ENCODE data around the gene SIVA1.

The SIVA1 gene

DNA sequence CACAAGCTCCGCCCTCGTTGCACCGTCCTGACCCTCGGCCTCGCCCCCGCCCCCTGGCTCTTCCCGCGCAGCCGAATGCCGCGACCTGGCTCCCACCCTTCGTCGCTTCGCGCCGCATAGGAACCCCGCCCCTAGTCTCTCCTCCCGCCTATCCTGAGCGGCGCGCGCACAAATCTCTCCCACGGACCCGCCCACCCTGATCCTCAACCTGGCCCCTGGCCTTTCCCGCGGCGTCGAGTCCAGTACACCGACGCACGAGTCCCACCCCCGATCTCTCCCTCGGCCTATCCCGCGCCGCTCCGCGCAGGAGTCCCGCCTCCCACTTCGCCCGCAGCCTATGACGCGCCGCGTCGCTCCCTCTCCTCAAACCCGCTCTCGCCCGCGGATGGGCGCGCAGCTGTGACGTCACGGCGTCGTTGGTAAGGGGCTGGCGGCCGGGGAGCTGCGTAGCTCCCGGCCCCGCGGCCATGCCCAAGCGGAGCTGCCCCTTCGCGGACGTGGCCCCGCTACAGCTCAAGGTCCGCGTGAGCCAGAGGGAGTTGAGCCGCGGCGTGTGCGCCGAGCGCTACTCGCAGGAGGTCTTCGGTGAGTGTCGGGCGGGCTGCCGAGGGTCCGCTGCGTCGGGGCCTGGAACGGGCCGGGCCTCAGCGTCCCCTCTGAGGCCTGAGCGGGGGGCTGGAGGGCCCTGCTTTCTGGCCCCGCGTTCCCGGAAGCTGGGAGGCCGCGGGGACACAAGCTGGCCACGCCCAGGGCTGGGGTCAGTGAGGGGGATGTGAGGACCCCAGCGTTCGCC, at the start of gene SIVA1:
Gene SIVA1, plus strand, starts transcription at position 413 of the 793 bp plus-strand sequence. Its CDS starts 55 bp downstream, at position 468.
- peak; percentile 99 to 100 for DNase-seq (ENCODE audit: low read depth in 2 of 2)

DNA sequence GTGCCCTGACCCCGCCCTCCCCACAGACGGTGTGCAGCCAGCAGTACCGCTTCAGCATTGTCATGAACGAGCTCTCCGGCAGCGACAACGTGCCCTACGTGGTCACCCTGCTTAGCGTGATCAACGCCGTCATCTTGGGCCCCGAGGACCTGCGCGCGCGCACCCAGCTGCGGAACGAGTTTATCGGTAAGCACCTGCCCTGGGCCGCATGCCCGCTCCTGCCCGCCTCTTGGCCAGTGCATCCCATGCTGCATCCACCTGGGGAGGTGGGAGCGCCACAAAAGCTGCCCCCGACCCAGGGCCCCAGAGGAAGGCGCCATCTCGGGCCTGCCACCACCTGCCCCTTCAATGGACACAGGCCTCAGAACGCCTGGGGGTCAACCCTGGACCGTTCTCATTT, 49.7 kb upstream of the SIVA1 start:
- no peak for DNase-seq (ENCODE audit: low read depth in 2 of 2)

- DNase-seq (ENCODE audit: low read depth in 2 of 2) = no peak
These were observed 48.7 kb upstream of the SIVA1 start for GRCh38 chr14:104704252-104704651.

GRCh38 chr14:104705340-104706047, 47.5 kb upstream of the SIVA1 start:
- DNase-seq (ENCODE audit: low read depth in 2 of 2) = no peak

- no peak for DNase-seq (ENCODE audit: low read depth in 2 of 2)
These were observed 46.0 kb upstream of the SIVA1 start for GRCh38 chr14:104706733-104707607.

DNA sequence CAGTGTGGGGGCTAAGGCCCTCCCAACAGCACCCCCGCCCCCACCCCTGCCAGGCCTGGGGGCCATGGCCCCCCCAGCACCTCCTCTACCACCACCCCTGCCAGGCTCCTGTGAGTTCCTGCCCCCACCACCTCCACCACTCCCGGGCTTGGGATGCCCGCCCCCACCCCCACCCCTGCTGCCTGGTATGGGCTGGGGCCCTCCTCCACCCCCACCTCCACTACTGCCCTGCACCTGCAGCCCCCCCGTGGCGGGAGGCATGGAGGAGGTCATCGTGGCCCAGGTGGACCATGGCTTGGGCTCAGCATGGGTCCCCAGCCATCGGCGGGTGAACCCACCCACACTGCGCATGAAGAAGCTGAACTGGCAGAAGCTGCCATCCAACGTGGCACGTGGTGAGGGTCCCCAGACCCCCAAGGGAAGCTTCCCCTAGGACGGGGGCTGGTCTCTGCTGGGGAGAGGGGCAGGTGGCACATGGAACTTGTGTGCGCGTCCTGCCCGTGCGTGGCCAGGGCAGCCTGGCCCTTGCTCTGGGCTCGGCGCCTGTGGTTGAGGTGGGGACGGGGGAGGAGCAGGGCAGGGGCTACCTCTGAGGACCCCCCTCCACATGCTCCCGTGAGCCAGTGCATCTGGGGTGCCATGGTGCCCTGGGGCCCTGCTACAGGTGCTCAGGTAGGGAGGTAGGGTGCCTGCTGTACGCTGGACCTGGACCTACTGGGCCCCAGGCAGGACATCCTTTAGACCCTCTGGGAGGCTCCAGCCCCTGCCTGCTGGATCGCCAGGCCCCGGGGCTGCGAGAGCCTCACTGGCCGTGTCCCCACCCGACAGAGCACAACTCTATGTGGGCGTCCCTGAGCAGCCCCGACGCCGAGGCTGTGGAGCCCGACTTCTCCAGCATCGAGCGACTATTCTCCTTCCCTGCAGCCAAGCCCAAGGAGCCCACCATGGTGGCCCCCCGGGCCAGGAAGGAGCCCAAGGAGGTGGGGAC, 45.0 kb upstream of the SIVA1 start:
- no peak for DNase-seq (ENCODE audit: low read depth in 2 of 2)

DNA sequence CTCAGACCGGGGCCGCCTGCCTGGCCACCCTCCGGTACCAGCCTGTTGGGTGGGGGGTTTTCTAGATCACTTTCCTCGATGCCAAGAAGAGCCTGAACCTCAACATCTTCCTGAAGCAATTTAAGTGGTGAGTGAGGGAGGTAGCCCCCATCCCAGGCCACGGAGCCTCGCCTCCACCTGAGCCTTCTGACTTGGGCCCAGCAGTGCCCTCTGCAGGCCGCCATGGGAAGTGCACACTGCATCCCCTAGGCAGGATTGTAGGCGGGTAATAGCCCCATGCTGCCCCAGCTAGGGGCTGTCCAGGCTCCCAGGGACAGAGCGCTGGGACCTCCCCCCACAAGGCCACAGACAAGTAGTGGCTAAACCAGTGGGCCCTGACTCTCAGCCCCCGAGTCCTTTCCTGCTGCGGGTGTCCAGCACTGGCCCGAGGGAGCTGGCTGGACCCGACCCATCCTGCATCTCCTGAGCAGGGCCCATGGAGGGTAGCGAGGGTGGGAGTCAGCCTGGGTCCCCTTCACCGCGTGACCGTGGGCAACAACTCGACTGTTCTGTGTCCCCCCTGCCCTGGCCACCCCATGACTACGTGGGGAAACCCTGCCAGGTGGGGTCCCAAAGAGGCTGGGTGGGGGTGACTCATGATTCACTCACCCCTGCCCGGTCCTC, 44.2 kb upstream of the SIVA1 start:
- DNase-seq (ENCODE audit: low read depth in 2 of 2) = peak; percentile 65 to 66

DNA sequence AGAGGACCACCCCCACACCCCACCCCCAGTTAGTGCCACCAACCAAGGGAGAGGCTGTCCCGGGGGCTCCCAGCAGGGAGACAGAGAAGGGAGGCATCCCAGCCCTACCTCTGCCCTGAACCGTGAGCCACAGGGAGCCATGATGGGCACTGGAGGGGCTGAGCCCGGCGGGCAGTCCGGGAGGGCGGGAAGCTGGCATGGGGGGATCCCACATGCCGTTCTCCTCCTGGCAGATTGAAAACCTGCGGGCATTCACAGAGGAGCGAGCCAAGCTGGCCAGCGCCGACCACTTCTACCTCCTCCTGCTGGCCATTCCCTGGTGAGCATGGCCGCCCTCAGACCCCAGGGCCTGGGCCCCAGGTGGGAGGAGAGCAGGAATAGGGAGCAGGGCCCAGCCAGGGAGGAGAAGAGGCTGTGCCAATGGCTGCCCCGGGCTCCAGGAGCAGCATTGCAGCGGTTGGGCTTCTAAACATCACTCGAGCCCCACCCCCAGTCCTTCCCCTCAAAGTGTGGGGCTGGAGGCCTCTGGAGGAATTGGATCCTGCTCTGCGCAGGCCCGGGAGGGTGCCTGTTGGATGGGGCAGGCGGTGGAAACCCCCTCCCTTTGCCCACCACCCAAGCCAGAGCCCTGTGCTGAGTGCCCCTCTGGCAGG, 43.4 kb upstream of the SIVA1 start:
- DNase-seq (ENCODE audit: low read depth in 2 of 2) = no peak

- no peak for DNase-seq (ENCODE audit: low read depth in 2 of 2)
These were observed 42.7 kb upstream of the SIVA1 start for GRCh38 chr14:104710071-104710735.

DNA sequence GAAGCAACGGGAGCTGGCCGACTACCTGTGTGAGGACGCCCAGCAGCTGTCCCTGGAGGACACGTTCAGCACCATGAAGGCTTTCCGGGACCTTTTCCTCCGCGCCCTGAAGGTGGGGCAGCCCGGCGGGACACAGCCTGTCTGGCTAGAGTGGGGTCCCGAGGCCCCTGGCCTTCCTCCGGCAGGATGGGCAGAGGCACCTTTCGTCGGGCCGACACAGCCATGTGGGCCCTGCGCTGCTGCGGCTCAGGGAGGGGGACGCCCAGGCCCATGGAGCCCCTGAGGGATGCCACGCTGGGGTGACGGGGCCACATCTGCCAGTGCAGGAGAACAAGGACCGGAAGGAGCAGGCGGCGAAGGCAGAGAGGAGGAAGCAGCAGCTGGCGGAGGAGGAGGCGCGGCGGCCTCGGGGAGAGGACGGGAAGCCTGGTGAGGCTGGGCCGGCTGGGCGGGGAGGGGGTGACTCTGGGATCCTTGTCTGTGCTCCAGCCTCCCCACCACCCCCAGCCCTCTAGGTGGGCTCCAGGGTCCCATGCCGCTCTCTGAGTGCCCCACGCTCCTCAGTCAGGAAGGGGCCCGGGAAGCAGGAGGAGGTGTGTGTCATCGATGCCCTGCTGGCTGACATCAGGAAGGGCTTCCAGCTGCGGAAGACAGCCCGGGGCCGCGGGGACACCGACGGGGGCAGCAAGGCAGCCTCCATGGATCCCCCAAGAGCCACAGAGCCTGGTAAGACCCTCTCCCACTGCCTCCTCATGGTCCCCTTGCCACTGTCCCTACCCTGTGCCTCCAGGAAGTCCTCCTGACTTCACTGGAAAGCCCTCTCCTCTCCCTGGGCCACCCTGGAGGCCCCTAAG, 39.8 kb upstream of the SIVA1 start:
- no peak for DNase-seq (ENCODE audit: low read depth in 2 of 2)

GRCh38 chr14:104714066-104714465, 38.9 kb upstream of the SIVA1 start:
- DNase-seq (ENCODE audit: low read depth in 2 of 2) = no peak

DNA sequence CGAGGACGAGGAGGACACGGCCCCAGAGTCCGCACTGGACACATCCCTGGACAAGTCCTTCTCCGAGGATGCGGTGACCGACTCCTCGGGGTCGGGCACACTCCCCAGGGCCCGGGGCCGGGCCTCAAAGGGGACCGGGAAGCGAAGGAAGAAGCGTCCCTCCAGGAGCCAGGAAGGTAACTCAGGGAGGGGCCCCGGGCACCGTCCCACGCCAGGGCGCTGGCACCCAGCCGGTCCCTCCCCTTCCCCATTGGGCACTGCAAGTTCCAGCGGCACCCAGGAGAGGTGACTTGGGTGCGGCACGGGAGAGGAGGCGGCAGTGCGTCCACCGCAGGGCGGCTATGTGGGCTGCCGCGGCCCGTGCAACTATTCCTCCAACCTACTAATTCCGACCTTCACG, 38.3 kb upstream of the SIVA1 start:
- no peak for DNase-seq (ENCODE audit: low read depth in 2 of 2)

GRCh38 chr14:104715416-104715815, 37.5 kb upstream of the SIVA1 start:
- DNase-seq (ENCODE audit: low read depth in 2 of 2) = no peak

GRCh38 chr14:104715871-104716270, 37.1 kb upstream of the SIVA1 start:
- no peak for DNase-seq (ENCODE audit: low read depth in 2 of 2)

GRCh38 chr14:104717137-104717536, 35.8 kb upstream of the SIVA1 start:
- no peak for DNase-seq (ENCODE audit: low read depth in 2 of 2)

- no peak for DNase-seq (ENCODE audit: low read depth in 2 of 2)
These were observed 35.3 kb upstream of the SIVA1 start for GRCh38 chr14:104717646-104718045.

DNA sequence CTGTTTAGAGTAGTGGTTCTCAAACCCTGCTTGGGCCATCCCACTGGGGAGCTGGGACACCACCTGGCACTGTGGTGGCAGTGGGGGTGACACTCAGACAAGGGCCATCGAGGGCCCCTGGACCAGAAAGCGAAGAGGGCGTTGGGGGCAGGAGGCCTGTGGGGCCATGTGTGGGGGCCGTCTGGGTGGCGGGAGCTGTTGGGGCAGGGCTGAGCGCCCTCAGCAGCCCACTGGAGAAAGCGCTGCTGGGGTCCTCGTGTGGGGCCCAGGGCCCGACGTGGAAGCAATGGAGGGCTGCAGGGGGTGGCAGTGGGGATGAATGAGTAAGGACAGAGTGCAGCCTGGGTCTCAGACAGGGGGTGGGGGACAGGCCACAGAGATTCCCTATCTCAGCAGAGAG, 34.8 kb upstream of the SIVA1 start:
- DNase-seq (ENCODE audit: low read depth in 2 of 2) = no peak

- DNase-seq (ENCODE audit: low read depth in 2 of 2) = no peak
These were observed 34.1 kb upstream of the SIVA1 start for GRCh38 chr14:104718871-104719270.

Data from activated CD4-positive, alpha-beta T cell treated with anti-CD3 and anti-CD28 coated beads for 24 hours (primary cell).